Ishikawa (cell line): ENCODE results near the gene ADAP1.

ENCODE experiments used
- CEBPB ChIP-seq: IDR thresholded peaks from 2 replicates; pipeline ENCODE4 v1.6.1; 2012
- CREB1 ChIP-seq: IDR thresholded peaks from 2 replicates; pipeline ENCODE4 v1.6.1; 2012; ENCODE audit warnings: low read depth
- EGR1 ChIP-seq: IDR thresholded peaks from 2 replicates; pipeline ENCODE4 v1.6.1; 2012
- EP300 ChIP-seq: IDR thresholded peaks from 2 replicates; pipeline ENCODE4 v1.6.1; 2012; ENCODE audit warnings: borderline replicate concordance
- FOXM1 ChIP-seq: IDR thresholded peaks from 2 replicates; pipeline ENCODE4 v1.6.1; 2012; ENCODE audit warnings: low read depth, borderline replicate concordance
- NFIC ChIP-seq: IDR thresholded peaks from 2 replicates; pipeline ENCODE4 v1.6.1; 2012
- RAD21 ChIP-seq: IDR thresholded peaks from 2 replicates; pipeline ENCODE4 v1.6.1; 2012; ENCODE audit warnings: low read depth
- TAF1 ChIP-seq: IDR thresholded peaks from 2 replicates; pipeline ENCODE4 v1.6.1; 2012; ENCODE audit warnings: low read depth, mild to moderate bottlenecking
- TCF12 ChIP-seq: IDR thresholded peaks from 2 replicates; pipeline ENCODE4 v1.6.1; 2012; ENCODE audit warnings: low read depth
- TEAD4 ChIP-seq: IDR thresholded peaks from 2 replicates; pipeline ENCODE4 v1.6.1; 2012
- YY1 ChIP-seq: IDR thresholded peaks from 2 replicates; pipeline ENCODE4 v1.6.1; 2012; ENCODE audit warnings: low read depth
- ZBTB7A ChIP-seq: IDR thresholded peaks from 2 replicates; pipeline ENCODE4 v1.6.1; 2012; ENCODE audit warnings: low read depth
- TF ChIP-seq, protein P1 (sequence below): IDR thresholded peaks from 2 replicates; pipeline ENCODE4 v1.6.1; 2012
- TF ChIP-seq, protein P2 (sequence below): IDR thresholded peaks from 2 replicates; pipeline ENCODE4 v1.6.1; 2012
- TF ChIP-seq, protein P3 (sequence below): IDR thresholded peaks from 2 replicates; pipeline ENCODE4 v1.6.1; 2012; ENCODE audit warnings: low read depth, mild to moderate bottlenecking

The ADAP1 gene

DNA sequence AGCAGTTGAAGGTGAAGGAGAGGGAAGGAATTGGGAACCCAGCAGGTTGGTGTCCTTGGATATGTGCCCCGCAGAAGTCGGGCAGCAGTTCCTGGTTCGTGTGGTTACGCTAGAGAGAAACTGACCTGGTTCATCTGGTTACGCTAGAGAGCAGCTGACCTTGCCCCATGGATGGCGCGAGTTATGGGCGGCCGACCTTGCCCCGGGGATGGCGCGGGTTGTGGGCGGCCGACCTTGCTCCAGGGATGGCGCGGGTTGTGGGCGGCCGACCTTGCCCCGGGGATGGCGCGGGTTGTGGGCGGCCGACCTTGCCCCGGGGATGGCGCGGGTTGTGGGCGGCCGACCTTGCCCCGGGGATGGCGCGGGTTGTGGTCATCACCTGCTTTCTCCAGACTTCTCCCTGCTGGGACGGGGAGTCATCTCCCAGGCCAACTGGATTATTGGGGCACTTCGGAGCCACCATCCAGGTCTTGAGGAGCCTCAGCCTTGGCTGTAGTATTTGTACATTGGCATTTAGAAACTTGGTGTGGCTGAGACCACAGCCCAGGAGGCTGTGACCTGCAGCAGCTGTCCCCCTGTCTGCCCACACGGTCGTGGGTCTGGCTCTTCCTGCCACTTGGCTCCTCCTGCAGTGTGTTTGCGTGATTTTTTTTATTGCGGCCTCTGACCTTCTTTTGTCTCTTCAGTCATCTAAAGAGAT lies 72.0 kb downstream of the ADAP1 start:
- TF ChIP-seq TEAD4 (no peak), FOXM1 (no peak), TAF1 (no peak), NFIC (no peak)
- TF ChIP-seq, protein P1, sequence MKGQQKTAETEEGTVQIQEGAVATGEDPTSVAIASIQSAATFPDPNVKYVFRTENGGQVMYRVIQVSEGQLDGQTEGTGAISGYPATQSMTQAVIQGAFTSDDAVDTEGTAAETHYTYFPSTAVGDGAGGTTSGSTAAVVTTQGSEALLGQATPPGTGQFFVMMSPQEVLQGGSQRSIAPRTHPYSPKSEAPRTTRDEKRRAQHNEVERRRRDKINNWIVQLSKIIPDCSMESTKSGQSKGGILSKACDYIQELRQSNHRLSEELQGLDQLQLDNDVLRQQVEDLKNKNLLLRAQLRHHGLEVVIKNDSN, result no peak

DNA sequence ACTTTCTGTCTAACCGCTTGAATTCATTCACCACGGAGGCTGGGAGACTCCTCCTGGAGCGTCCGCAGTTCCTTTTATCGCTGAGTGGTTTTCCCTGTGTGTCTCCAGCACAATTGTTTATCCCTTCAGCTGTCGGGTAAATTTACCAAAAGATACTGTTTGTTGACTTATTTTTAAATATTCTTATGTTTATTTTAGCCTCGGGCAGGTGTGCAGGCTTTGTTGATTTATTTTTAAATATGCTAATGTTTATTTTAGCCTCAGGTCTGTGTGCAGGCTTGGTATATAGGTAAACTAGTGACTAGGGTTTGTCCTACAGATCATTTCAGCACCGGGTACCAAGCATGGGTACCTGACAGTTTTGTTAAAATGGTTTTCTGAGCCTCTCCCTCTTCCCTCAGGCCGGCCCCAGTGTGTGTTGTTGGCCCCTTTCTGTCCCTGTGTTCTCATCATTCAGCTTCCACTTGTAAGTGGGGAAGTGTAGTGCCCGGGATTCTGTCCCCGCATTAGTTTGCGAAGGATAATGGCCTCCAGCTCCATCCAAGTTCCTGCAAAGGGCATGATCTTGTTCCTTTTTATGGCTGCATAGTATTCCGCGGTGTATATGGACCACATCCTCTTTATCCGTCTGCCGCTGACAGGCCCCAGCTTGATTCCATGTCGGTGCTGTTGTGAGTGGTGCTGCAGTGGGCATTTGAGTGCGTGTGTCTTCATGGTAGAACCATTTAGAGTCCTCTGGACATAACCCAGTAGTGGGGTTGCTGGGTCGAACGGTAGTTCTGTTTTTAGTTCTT lies 72.8 kb downstream of the ADAP1 start:
- TF ChIP-seq FOXM1, result no peak
- TF ChIP-seq TCF12, result no peak
- no peak for TF ChIP-seq ZBTB7A
- no peak for TF ChIP-seq CEBPB

DNA sequence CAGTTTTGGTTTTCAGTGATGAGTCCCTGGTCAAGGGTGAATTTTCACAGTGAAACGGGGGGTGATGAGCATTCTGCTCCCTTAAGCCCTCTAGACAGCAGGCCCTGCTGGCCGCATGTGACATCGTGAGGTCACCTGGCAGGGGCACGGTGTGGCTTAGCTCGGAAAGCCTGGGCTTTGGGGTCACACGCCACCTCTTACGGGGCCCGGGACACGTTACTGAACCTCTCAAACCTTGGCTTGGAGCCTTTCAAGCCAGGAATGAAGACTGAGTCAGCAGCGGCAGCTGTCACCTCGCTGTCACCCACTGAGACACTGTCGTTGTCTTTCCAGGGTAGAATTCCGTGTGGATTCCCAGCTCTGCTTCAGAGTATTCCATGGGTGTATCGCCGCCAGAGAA lies 74.0 kb downstream of the ADAP1 start:
- TF ChIP-seq FOXM1 (no peak), CREB1 (no peak), TEAD4 (no peak), TCF12 (no peak), EGR1 (no peak), ZBTB7A (no peak), YY1 (no peak), RAD21 (no peak), NFIC (no peak), TAF1 (no peak), EP300 (no peak)
- TF ChIP-seq, protein P2, sequence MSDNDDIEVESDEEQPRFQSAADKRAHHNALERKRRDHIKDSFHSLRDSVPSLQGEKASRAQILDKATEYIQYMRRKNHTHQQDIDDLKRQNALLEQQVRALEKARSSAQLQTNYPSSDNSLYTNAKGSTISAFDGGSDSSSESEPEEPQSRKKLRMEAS, result no peak
- TF ChIP-seq, protein P3, sequence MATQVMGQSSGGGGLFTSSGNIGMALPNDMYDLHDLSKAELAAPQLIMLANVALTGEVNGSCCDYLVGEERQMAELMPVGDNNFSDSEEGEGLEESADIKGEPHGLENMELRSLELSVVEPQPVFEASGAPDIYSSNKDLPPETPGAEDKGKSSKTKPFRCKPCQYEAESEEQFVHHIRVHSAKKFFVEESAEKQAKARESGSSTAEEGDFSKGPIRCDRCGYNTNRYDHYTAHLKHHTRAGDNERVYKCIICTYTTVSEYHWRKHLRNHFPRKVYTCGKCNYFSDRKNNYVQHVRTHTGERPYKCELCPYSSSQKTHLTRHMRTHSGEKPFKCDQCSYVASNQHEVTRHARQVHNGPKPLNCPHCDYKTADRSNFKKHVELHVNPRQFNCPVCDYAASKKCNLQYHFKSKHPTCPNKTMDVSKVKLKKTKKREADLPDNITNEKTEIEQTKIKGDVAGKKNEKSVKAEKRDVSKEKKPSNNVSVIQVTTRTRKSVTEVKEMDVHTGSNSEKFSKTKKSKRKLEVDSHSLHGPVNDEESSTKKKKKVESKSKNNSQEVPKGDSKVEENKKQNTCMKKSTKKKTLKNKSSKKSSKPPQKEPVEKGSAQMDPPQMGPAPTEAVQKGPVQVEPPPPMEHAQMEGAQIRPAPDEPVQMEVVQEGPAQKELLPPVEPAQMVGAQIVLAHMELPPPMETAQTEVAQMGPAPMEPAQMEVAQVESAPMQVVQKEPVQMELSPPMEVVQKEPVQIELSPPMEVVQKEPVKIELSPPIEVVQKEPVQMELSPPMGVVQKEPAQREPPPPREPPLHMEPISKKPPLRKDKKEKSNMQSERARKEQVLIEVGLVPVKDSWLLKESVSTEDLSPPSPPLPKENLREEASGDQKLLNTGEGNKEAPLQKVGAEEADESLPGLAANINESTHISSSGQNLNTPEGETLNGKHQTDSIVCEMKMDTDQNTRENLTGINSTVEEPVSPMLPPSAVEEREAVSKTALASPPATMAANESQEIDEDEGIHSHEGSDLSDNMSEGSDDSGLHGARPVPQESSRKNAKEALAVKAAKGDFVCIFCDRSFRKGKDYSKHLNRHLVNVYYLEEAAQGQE, result no peak
- TF ChIP-seq, protein P1, result no peak

DNA sequence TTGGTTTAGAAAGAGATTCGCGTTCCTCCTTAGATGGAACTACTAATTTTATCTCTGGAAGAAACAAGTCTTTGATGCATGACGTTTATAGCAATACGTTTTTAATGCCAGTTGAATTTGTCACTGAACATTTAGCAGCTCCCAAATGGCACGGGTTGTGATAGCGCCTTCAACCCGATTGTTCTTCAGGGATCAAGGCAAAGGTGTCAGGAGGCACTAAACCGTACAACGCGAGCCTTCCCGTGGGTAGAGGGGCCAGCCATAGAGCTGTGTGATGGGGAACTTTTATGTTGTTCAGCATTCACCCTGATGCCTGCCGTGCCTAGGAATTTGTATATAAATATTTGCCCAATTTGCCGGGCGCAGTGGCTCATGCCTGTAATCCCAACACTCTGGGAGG lies 74.8 kb downstream of the ADAP1 start:
- TF ChIP-seq ZBTB7A (no peak), TEAD4 (no peak), RAD21 (no peak), CREB1 (no peak), FOXM1 (no peak), NFIC (no peak), TCF12 (no peak), YY1 (no peak), EGR1 (no peak), TAF1 (no peak), CEBPB (no peak), EP300 (no peak)
- TF ChIP-seq, protein P3, result no peak
- TF ChIP-seq, protein P2, result no peak
- TF ChIP-seq, protein P1, result no peak

DNA sequence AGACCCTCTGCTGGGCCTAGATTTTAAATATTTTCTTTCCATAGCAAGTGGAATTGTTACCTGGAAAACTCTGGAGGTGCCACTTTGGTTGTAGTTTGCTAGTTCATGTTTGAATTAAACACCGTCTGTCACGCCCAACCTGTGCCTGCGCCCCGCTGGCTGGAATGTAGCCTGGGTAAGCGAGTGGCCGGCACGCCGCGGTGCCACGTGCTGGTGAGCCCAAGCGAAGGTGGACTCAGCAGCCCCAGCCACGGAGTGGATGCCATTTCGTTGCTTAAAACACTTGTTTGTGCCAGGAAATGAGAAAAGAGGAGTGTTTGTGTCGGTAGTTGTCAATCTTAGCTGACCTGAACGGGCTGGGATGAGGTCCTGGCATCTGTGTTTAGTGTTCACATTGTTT lies 75.4 kb downstream of the ADAP1 start:
- TF ChIP-seq TAF1, result no peak
- TF ChIP-seq, protein P2, result no peak
- no peak for TF ChIP-seq FOXM1
- no peak for TF ChIP-seq EP300
- TF ChIP-seq, protein P3, result no peak
- no peak for TF ChIP-seq YY1
- TF ChIP-seq TCF12, result no peak
